BJ (cell line): ENCODE measurements around the gene VCL. TPM values are rescaled to one million over a fixed set of nuclear protein-coding genes. Genes with fewer than 3 reads are reported as not detected.
"Not testable (repeated sequence)": the region's sequence is repeated elsewhere in the genome, so short reads cannot be mapped to it uniquely, and the experiment has no call there.

Source experiments
- CTCF ChIA-PET: fragments of 350-600 bp; formaldehyde crosslinking; extraction: SDS; loops from one replicate; lab custom pipeline; 2021; ENCODE audit warnings: antibody characterized with exemption, inconsistent platforms; lab: Yijun Ruan, JAX
- POLR2A ChIA-PET: fragments of 300-600 bp; sonication (Branson Sonifier 250); formaldehyde crosslinking; extraction: SDS; loops from one replicate; lab custom pipeline; 2021; ENCODE audit warnings: antibody characterized with exemption; lab: Charles Lee
- DNase-seq: peaks from one replicate; pipeline ENCODE4 v3.0.0-alpha.2; 2011; ENCODE audit warnings: low read depth
- H3K27me3 ChIP-seq: 2 replicates; pipeline ENCODE4 v1.6.0; 2011; ENCODE audit warnings: low read length; ENCODE audit not compliant: control insufficient read depth, insufficient read depth
- H3K36me3 ChIP-seq: 2 replicates; pipeline ENCODE4 v1.5.1; 2011; ENCODE audit warnings: low read length; ENCODE audit not compliant: control insufficient read depth, insufficient read depth
- H3K4me3 ChIP-seq: 2 replicates; pipeline ENCODE4 v1.5.1; 2011; ENCODE audit warnings: low read depth, mild to moderate bottlenecking, control low read depth, low read length
- polyA plus RNA-seq: library from polyadenylated mRNA; depleted of rRNA; stranded (reverse); fragments of >200 nt; gene quantifications from 2 replicates; pipeline ENCODE4 v1.2.3, GENCODE V29; 2011
- TF ChIP-seq, protein P1 (sequence below): IDR thresholded peaks from 2 replicates; pipeline ENCODE4 v1.5.1; 2011; ENCODE audit warnings: low read depth, mild to moderate bottlenecking, control low read depth, inconsistent platforms, low read length, moderate library complexity; ENCODE audit not compliant: insufficient read depth

The VCL gene
- polyA plus RNA-seq, 1 experiment, result 255 TPM

DNA sequence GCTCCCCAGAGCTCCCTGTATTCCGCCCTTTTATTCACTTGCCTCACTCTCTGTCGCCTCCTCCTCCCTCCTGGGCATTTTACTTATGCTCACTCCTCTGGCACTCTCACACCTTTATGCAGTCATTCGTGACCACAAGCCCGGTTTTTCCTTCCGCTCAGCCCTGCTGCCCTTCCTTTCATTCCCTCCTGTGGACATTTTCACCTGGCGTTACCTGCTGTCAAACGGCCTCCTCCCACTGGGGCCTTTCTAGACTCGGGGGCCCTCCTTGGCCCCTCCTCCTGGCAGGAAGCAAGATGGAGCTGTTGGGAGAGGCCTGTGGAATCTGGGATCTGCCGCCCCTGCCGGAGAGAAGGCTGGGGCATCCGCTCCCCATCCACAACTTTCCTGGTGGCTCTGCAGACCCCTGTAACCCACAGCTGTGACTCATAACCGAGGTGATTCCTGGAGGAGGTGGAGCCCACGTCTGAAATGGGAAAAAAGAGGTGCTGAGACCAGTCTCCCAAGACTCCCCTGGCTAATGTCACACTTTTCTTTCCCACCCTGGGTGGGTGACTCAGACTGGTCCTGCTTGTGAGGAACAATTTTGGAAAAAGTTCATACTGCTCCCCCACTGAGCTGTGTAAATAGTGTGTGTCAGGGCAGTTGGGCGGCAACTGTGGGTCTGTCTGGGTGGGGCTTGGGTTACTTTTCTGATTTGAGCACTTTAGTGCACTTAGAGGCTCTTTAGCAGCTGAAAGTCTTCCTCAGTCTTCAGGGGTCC lies 1.2 kb downstream of the VCL start:
- peak; percentile 47 for DNase-seq
- Histone ChIP-seq H3K36me3 (no peaks in the 10 kb centered on the region; the same call in 1 of the 2 replicates), H3K4me3 (peak overlapping the region; percentile 95), H3K27me3 (no peaks in the 10 kb centered on the region)
- ChIA-PET CTCF (interaction anchor here (0.7 to 2.4 kb wide), 18 partner anchors 9 to 149 kb away, joined by 3 to 12 read pairs (median 4); no protein-coding TSS in a partner anchor), POLR2A (interaction anchor here (0.6 to 1.5 kb wide), 7 partner anchors 9 to 215 kb away, joined by 3 to 6 read pairs (median 3); no protein-coding TSS in a partner anchor)
- TF ChIP-seq, protein P1, sequence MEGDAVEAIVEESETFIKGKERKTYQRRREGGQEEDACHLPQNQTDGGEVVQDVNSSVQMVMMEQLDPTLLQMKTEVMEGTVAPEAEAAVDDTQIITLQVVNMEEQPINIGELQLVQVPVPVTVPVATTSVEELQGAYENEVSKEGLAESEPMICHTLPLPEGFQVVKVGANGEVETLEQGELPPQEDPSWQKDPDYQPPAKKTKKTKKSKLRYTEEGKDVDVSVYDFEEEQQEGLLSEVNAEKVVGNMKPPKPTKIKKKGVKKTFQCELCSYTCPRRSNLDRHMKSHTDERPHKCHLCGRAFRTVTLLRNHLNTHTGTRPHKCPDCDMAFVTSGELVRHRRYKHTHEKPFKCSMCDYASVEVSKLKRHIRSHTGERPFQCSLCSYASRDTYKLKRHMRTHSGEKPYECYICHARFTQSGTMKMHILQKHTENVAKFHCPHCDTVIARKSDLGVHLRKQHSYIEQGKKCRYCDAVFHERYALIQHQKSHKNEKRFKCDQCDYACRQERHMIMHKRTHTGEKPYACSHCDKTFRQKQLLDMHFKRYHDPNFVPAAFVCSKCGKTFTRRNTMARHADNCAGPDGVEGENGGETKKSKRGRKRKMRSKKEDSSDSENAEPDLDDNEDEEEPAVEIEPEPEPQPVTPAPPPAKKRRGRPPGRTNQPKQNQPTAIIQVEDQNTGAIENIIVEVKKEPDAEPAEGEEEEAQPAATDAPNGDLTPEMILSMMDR, result peak; percentile 77

DNA sequence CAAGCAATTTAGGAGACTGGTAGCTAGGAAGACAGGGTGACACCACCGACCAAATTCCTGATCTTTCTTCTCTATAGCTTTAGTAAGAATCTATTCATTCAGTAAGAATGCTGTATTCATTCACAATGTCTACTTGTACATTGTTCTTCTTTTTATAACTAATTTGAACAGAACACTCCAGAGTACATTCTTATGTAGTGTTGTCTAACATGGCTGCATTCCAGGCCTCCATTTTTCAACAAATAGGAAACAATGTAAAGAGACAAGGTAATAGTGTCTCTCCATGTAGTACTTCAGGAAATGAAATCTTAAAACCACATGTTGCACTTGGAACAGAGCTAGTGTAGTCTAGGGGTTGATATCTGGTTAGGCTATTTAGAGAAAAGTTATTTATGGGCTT lies 1.8 kb downstream of the VCL start:
- Histone ChIP-seq H3K36me3 (no peaks in the 10 kb centered on the region; the same call in 1 of the 2 replicates), H3K27me3 (no peaks in the 10 kb centered on the region), H3K4me3 (peak overlapping the region; percentile 95)
- DNase-seq, result no peak
- ChIA-PET CTCF (interaction anchor here (0.8 to 2.4 kb wide), 20 partner anchors 9 to 119 kb away, joined by 3 to 12 read pairs (median 4); no protein-coding TSS in a partner anchor), POLR2A (interaction anchor here (0.6 to 1.1 kb wide), 5 partner anchors 9 to 216 kb away, joined by 3 to 6 read pairs (median 3); no protein-coding TSS in a partner anchor)
- TF ChIP-seq, protein P1, result no peak

DNA sequence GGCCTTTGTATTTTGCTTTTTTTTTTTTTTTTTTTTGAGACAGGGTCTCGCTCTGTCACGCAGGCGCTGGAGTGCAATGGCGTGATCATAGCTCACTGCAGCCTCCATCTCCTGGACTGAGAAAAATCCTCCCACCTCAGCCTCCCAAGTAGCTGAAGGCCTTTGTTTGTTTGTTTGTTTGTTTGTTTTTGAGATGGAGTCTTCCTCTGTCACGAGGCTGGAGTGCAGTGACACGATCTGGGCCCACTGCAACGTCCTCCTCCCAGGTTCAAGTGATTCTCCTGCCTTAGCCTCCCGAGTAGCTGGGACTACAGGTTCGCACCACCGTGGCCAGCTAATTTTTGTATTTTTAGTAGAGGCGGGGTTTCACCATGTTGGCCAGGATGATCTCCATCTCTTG lies 2.3 kb downstream of the VCL start:
- DNase-seq, H3K27me3 ChIP-seq, H3K36me3 ChIP-seq, POLR2A ChIA-PET: not testable (repeated sequence)
- peak overlapping the region; percentile 95 for H3K4me3 ChIP-seq
- CTCF ChIA-PET, result interaction anchor here (0.6 to 2.5 kb wide), 14 partner anchors 8 to 113 kb away, joined by 3 to 12 read pairs (median 5); no protein-coding TSS in a partner anchor

DNA sequence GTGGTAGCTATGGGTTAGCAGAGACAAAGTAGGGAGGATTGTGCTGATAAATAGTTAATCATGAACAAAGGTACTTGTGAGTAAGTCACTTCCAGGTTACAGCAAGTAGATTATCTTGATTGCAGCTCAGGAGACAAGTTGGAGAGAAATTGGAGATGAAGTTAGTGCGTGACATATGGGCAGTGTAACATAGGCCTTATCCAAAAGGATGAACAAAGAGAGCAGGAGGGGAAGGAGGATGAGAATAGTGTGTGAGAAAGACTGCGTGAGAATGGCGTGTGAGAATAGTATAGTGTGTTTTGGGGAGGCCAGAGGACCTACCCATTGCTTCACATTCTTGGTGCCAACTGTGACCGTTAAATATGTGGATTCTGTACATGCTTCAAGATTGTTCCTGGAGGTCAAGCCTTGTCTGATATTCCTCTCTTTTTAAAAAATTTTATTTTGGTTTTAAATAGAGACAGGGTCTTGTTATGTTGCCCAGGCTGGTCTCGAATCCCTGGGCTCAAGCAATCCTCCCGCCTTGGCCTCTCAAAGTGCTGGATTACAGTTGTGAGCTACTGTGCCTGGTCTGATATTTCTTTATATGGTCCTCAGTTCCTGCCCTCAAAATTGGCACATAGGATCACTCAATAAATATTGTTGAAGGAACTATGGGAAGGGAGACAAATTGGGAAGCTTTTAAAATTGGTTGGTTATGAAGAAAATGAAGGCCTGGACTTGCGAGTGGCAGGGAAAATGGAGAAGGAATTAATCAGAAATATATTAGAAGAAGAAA lies 3.2 kb downstream of the VCL start:
- CTCF ChIA-PET, result interaction anchor here (0.6 to 2.5 kb wide), 9 partner anchors 23 to 113 kb away, joined by 3 to 12 read pairs (median 4); no protein-coding TSS in a partner anchor
- no peaks in the 10 kb centered on the region; the same call in 1 of the 2 replicates for H3K36me3 ChIP-seq

DNA sequence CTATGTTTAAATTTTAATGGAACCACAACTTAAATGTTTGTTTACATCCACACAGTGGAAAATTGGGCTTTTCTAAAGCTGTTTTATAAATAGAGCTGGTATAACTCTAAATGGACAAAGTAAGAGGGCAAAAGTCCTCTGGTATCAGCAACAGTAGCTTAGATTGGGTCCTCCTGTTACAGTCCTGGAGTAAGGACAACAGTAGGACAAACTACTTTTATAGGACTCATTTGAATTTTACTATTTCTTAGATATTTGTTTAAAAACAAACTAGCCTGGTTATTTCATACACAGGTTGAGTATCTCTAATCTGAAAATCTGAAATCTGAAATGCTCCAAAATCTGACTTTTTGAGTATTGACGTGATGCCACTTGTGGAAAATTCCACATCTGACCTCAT lies 8.4 kb downstream of the VCL start:
- ChIA-PET CTCF (interaction anchor here (0.6 to 0.7 kb wide), 2 partner anchors 61 to 120 kb away, joined by 3 read pairs; no protein-coding TSS in a partner anchor), POLR2A (no interaction called here)
- TF ChIP-seq, protein P1, result no peak
- Histone ChIP-seq H3K36me3 (no peaks in the 10 kb centered on the region), H3K27me3 (no peaks in the 10 kb centered on the region), H3K4me3 (no peak overlapping the region)
- DNase-seq, result no peak

More for the DNA sequence above, 3.2 kb downstream of the VCL start:
- TF ChIP-seq, protein P1, result no peak
- POLR2A ChIA-PET, result no interaction called here
- DNase-seq, result no peak
- peak overlapping the region; percentile 95; the same call in 1 of the 2 replicates for H3K4me3 ChIP-seq
- no peaks in the 10 kb centered on the region for H3K27me3 ChIP-seq
